ENCODE data around the gene CACNA1I. TPM values are rescaled to one million over a fixed set of nuclear protein-coding genes. Genes with fewer than 3 reads are reported as not detected.

The CACNA1I gene
- total and polyA plus RNA-seq, 2 experiments from 2014 or later, result 0.42 to 2.4 TPM

- no peaks in the 10 kb centered on the region for H3K36me3 ChIP-seq (ENCODE audit: insufficient read depth)
- Mint-ChIP-seq H3K4me3 (no peak overlapping the region), H3K4me1 (peaks cover 9% of the 10 kb centered on the region), H3K36me3 (ENCODE audit: low read depth) (peaks cover 4% of the 10 kb centered on the region; the same call in 2 of the 3 replicates), H3K9me3 (peaks cover 7% of the 10 kb centered on the region), H3K27ac (no peak overlapping the region), H3K27me3 (ENCODE audit: insufficient read depth, low read depth, poor library complexity) (peaks cover 9% of the 10 kb centered on the region)
- no peaks in the 10 kb centered on the region for H3K9me2 ChIP-seq (ENCODE audit: insufficient read depth)
- no peak overlapping the region for H2AFZ ChIP-seq
- peaks cover 9% of the 10 kb centered on the region for H3K27me3 ChIP-seq (ENCODE audit: insufficient read depth)
- DNase-seq (ENCODE audit: low spot score), result no peak
- peaks cover 5% of the 10 kb centered on the region; the same call in 1 of the 2 replicates for H3F3A ChIP-seq (replicated peaks; ENCODE audit: low read depth)
- no peak overlapping the region for H3K4me2 ChIP-seq
- no peak for ATAC-seq
- H3K79me2 ChIP-seq (replicated peaks; ENCODE audit: insufficient read depth), result no peaks in the 10 kb centered on the region
- no peak for TF ChIP-seq ZNF331 (CRISPR knock-in tag; IDR thresholded peaks at IDR 0.05; ENCODE audit: low read depth)
- no peak for TF ChIP-seq CTCF (conservative IDR thresholded peaks at IDR 0.05; ENCODE audit: low read depth in 2 of 2)
- TF ChIP-seq ETS1 (IDR thresholded peaks at IDR 0.05), result no peak
- no peak for TF ChIP-seq JUNB (IDR thresholded peaks at IDR 0.05; ENCODE audit: unreplicated experiment)
- no peak for TF ChIP-seq STAT1 (IDR thresholded peaks at IDR 0.05; ENCODE audit: unreplicated experiment)
- TF ChIP-seq ZNF114 (CRISPR knock-in tag; IDR thresholded peaks at IDR 0.05), result no peak
- TF ChIP-seq EZH2 (IDR thresholded peaks at IDR 0.05; ENCODE audit: low read depth, unreplicated experiment), result no peak
- TF ChIP-seq EZH2phosphoT487 (IDR thresholded peaks at IDR 0.05; ENCODE audit: unreplicated experiment), result no peak
- no peak for TF ChIP-seq REST (IDR thresholded peaks at IDR 0.05; ENCODE audit: unreplicated experiment)
- TF ChIP-seq CREB1 (CRISPR knock-in tag; IDR thresholded peaks at IDR 0.05; ENCODE audit: low read depth), result no peak
- no peak for TF ChIP-seq NANOG (IDR thresholded peaks at IDR 0.05; ENCODE audit: borderline replicate concordance)
- TF ChIP-seq ZNF462 (CRISPR knock-in tag; IDR thresholded peaks at IDR 0.05), result no peak
- TF ChIP-seq POLR2AphosphoS5 (IDR thresholded peaks at IDR 0.05; ENCODE audit: low read depth), result no peak
- H4K20me1 ChIP-seq (replicated peaks; ENCODE audit: insufficient read depth), result no peaks in the 10 kb centered on the region; the same call in 1 of the 2 replicates
- no peak overlapping the region for H3K27ac ChIP-seq (ENCODE audit: low read depth)
- H3K4me3 ChIP-seq, result no peak overlapping the region
- H3K4me1 ChIP-seq (ENCODE audit: insufficient read depth), result no peaks in the 10 kb centered on the region
Measured at GRCh38 chr22:39563571-39564428, 6.8 kb upstream of the CACNA1I start.

Data from GM23338 (cell line).